ENCODE data around the gene CCDC187.

- TF ChIP-seq YY1 (IDR thresholded peaks at IDR 0.05; ENCODE audit: insufficient read depth, insufficient read length) (no peak), SUZ12 (IDR thresholded peaks at IDR 0.05; ENCODE audit: extremely low read depth, insufficient read depth, insufficient read length) (no peak)
Observed at GRCh38 chr9:136327304-136327974, 23.5 kb upstream of the CCDC187 start, which contains the start of gene GPSM1.

Measured in NT2/D1 (cell line).